Smooth muscle cell (in vitro differentiated cells): Measurements from ENCODE around the gene NR6A1. TPM values are rescaled to one million over a fixed set of nuclear protein-coding genes. Genes with fewer than 3 reads are reported as not detected.

ENCODE experiments used
- DNase-seq: peaks from one replicate; lab custom pipeline; 2025; ENCODE audit not compliant: unreplicated experiment; lab: John Stamatoyannopoulos, UW
- H2AFZ ChIP-seq: fragments of 200-600 bp; sonication (generic); 2 replicates; pipeline ENCODE4 v1.6.0; 2016; ENCODE audit warnings: antibody characterized with exemption, low read depth, mild to moderate bottlenecking
- H3F3A ChIP-seq: fragments of 200-600 bp; sonication (generic); 2 replicates; pipeline ENCODE4 v1.6.0; 2017; ENCODE audit warnings: antibody characterized with exemption, low read depth
- H3K27ac ChIP-seq: fragments of 200-600 bp; sonication (generic); 2 replicates; pipeline ENCODE4 v1.5.1; 2016; ENCODE audit warnings: low read depth, mild to moderate bottlenecking
- H3K27me3 ChIP-seq: fragments of 200-600 bp; sonication (generic); 2 replicates; pipeline ENCODE4 v1.6.1; 2016; ENCODE audit warnings: low read depth, mild to moderate bottlenecking
- H3K36me3 ChIP-seq: fragments of 200-600 bp; sonication (generic); 2 replicates; pipeline ENCODE4 v1.5.1; 2016; ENCODE audit warnings: low read depth
- H3K4me1 ChIP-seq: fragments of 200-600 bp; sonication (generic); 2 replicates; pipeline ENCODE4 v1.5.1; 2016; ENCODE audit warnings: low read depth
- H3K4me2 ChIP-seq: fragments of 200-600 bp; sonication (generic); 2 replicates; pipeline ENCODE4 v1.6.0; 2016; ENCODE audit warnings: mild to moderate bottlenecking
- H3K4me3 ChIP-seq: fragments of 200-600 bp; sonication (generic); 2 replicates; pipeline ENCODE4 v1.5.1; 2016; ENCODE audit warnings: mild to moderate bottlenecking
- H3K79me2 ChIP-seq: fragments of 200-600 bp; sonication (generic); 2 replicates; pipeline ENCODE4 v1.6.0; 2016; ENCODE audit warnings: low read depth, mild to moderate bottlenecking
- H3K9ac ChIP-seq: fragments of 200-600 bp; sonication (generic); 2 replicates; pipeline ENCODE4 v1.6.0; 2016; ENCODE audit warnings: low read depth
- H3K9me3 ChIP-seq: fragments of 200-600 bp; sonication (generic); replicated peaks from 2 replicates; pipeline ENCODE4 v1.5.1; 2016; ENCODE audit warnings: low read depth
- H4K20me1 ChIP-seq: fragments of 200-600 bp; sonication (generic); 2 replicates; pipeline ENCODE4 v1.6.0; 2016; ENCODE audit warnings: low read depth
- WGBS: methylation state at CpG from one replicate; pipeline ENCODE4 v1.1.7; 2016; ENCODE audit warnings: low lambda C conversion rate; 5-methylcytosine and 5-hydroxymethylcytosine counted together
- polyA plus RNA-seq: library from polyadenylated mRNA; unstranded; fragments of >200 nt; fragmentation: Nextera tagmentation; extraction: Ambion mirVana; gene quantifications from 2 replicates; pipeline ENCODE4 v1.2.1, GENCODE V29; 2016
- total RNA-seq: library from RNA; depleted of rRNA; stranded (reverse); fragments of >200 nt; gene quantifications from 2 replicates; pipeline ENCODE4 v1.2.3, GENCODE V29; 2014
- TF ChIP-seq, protein P1 (sequence below): fragments of 200-600 bp; sonication (generic); IDR thresholded peaks from 2 replicates; pipeline ENCODE4 v1.5.1; 2017; ENCODE audit warnings: borderline replicate concordance, mild to moderate bottlenecking, antibody characterized with exemption; ENCODE audit not compliant: insufficient read depth, poor library complexity, severe bottlenecking

Gene NR6A1
- total and polyA plus RNA-seq, 2 experiments from 2014 or later, result 0.17 to 0.31 TPM

DNA sequence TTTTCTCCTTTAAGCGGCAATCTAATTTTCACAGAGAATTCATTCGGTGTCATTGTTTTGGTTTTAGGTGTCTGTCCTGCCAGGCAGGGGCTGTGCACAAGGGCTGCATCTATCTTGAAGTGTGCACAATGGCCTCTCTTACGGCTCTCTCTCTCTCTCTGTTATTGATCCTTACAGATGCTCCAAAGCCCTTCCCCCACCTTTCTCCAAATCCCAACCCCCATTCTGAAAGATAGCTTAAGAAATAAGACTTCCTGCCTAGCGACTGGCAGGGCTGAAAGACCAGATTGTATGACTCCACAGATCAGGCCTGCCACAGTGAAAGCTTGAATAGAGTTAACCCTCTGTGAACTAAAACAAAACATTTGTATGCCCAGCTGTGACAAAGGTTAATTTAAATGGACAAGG, 177.5 kb downstream of the NR6A1 start:
- Histone ChIP-seq H3K36me3 (no peaks in the 10 kb centered on the region), H3K27me3 (no peaks in the 10 kb centered on the region), H3K9me3 (no peaks in the 10 kb centered on the region), H3K79me2 (no peaks in the 10 kb centered on the region), H3K27ac (peak overlapping the region; percentile 45), H3K9ac (no peak overlapping the region), H3K4me1 (peaks cover 74% of the 10 kb centered on the region), H3K4me3 (peak overlapping the region; percentile 1), H2AFZ (peak overlapping the region; percentile 49), H4K20me1 (no peaks in the 10 kb centered on the region), H3K4me2 (peak overlapping the region; percentile 75), H3F3A (peaks cover 4% of the 10 kb centered on the region)
- no peak for DNase-seq
- TF ChIP-seq, protein P1, sequence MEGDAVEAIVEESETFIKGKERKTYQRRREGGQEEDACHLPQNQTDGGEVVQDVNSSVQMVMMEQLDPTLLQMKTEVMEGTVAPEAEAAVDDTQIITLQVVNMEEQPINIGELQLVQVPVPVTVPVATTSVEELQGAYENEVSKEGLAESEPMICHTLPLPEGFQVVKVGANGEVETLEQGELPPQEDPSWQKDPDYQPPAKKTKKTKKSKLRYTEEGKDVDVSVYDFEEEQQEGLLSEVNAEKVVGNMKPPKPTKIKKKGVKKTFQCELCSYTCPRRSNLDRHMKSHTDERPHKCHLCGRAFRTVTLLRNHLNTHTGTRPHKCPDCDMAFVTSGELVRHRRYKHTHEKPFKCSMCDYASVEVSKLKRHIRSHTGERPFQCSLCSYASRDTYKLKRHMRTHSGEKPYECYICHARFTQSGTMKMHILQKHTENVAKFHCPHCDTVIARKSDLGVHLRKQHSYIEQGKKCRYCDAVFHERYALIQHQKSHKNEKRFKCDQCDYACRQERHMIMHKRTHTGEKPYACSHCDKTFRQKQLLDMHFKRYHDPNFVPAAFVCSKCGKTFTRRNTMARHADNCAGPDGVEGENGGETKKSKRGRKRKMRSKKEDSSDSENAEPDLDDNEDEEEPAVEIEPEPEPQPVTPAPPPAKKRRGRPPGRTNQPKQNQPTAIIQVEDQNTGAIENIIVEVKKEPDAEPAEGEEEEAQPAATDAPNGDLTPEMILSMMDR, result no peak
- 9% methylated on average over 4 of the region's 4 CpGs for WGBS

DNA sequence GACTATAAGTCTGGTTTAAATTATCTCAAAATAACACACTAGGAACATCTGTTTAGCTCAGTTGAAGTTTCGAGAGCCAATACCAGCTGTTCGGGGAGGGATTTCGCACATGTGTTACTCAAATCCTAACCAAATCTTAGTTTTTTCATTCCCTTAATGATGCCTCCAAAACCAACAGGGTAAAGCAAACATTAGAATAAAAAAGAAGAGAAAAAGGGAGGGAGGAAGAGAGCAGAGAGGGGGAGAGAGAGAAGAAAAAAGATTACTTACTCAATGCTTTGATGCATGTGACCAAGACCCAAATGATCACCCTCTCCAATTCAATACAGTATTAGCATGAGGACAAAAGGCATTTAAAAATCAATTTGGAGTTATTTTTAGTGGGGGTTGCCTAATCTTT, 177.9 kb downstream of the NR6A1 start:
- Histone ChIP-seq H3K79me2 (no peaks in the 10 kb centered on the region), H3K9me3 (no peaks in the 10 kb centered on the region), H3K4me3 (peak overlapping the region; percentile 1), H3K27me3 (no peaks in the 10 kb centered on the region), H2AFZ (peak overlapping the region; percentile 49), H3K4me2 (peak overlapping the region; percentile 75), H3K9ac (no peak overlapping the region), H4K20me1 (no peaks in the 10 kb centered on the region), H3K27ac (no peak overlapping the region), H3F3A (peaks cover 4% of the 10 kb centered on the region), H3K4me1 (peaks cover 74% of the 10 kb centered on the region), H3K36me3 (no peaks in the 10 kb centered on the region)
- TF ChIP-seq, protein P1, result no peak
- no peak for DNase-seq
- WGBS, result 24% methylated on average over 3 of the region's 3 CpGs

DNA sequence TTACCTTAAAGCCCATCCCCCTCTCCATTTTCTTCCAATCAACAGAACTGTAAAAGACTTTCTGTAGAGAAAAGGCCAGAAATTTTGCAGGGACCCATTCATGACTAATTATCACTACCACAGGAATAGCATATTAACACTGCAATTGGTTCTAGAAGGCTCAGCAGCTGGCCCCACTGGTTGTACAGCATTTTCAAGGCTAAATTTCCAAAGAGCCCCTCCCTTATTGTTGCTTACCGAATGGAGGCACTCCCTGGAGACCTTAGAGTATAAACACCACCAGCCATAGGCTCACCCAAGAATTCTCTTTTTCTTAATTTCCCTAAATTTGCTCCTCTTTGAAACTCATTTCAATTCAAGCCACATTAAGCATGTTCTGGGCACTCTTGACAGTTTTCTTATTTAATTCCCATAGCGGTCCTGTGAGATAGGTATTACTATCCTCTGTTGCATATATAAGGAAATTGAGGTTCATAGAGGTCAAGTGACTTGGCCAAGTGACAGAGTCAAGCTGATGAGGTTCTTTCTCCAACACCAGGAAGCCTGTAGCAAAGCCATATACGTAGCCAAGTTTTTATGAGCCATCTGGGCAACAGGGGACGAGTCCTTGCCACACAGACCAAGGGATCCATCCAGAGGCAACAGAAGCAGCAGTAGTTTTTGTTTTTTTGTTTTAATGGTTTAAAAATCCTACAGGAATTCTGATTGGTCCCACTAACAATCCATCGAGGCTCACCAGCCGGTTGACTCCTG, 180.0 kb downstream of the NR6A1 start:
- peaks cover 60% of the 10 kb centered on the region for H3K4me1 ChIP-seq
- H3K27me3 ChIP-seq, result no peaks in the 10 kb centered on the region
- TF ChIP-seq, protein P1, result no peak
- peaks cover 4% of the 10 kb centered on the region for H3F3A ChIP-seq
- H3K9ac ChIP-seq, result no peak overlapping the region
- H3K79me2 ChIP-seq, result no peaks in the 10 kb centered on the region
- H4K20me1 ChIP-seq, result no peaks in the 10 kb centered on the region
- H2AFZ ChIP-seq, result no peak overlapping the region
- H3K4me3 ChIP-seq, result no peak overlapping the region
- no peaks in the 10 kb centered on the region for H3K9me3 ChIP-seq
- peak overlapping the region; percentile 20 for H3K27ac ChIP-seq
- no peak for DNase-seq
- WGBS, result 80% methylated on average over 6 of the region's 6 CpGs
- no peak overlapping the region for H3K4me2 ChIP-seq
- H3K36me3 ChIP-seq, result no peaks in the 10 kb centered on the region

DNA sequence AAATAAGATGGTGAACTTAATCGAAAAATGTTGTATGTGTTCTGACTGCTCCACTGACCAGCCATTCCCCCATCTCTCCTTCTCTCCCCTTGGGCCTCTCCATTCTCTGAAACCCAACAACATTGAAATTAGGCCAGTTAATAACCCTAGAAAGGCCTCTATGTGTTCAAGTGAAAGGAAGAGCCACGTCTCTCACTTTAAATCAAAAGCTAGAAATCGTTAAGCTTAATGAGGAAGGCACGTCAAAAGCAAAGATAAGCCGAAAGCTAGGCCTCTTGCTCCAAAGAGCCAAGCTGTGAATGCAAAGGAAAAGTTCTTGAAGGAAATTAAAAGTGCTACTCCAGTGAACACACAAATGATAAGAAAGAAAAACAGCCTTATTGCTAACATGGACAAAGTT, 186.5 kb downstream of the NR6A1 start:
- no peaks in the 10 kb centered on the region for H3K27me3 ChIP-seq
- no peak overlapping the region for H3K9ac ChIP-seq
- H3K79me2 ChIP-seq, result no peaks in the 10 kb centered on the region
- H2AFZ ChIP-seq, result peak overlapping the region; percentile 28
- TF ChIP-seq, protein P1, result no peak
- 39% methylated on average over 5 of the region's 5 CpGs for WGBS
- no peaks in the 10 kb centered on the region for H3F3A ChIP-seq
- H3K4me1 ChIP-seq, result peaks cover 8% of the 10 kb centered on the region
- no peak overlapping the region for H3K4me3 ChIP-seq
- H3K36me3 ChIP-seq, result no peaks in the 10 kb centered on the region
- no peak overlapping the region for H3K4me2 ChIP-seq
- DNase-seq, result no peak
- H4K20me1 ChIP-seq, result no peaks in the 10 kb centered on the region
- no peaks in the 10 kb centered on the region for H3K9me3 ChIP-seq
- no peak overlapping the region for H3K27ac ChIP-seq
